ENCODE data around the gene CDKAL1.
"Not testable (repeated sequence)": the region's sequence is repeated elsewhere in the genome, so short reads cannot be mapped to it uniquely, and the experiment has no call there.

The CDKAL1 gene

GRCh38 chr6:20741490-20741889 is 207.2 kb downstream of the CDKAL1 start:
- no peak for DNase-seq (ENCODE audit: low read depth in 2 of 2)

- DNase-seq (ENCODE audit: low read depth in 2 of 2) = no peak
These were observed 210.8 kb downstream of the CDKAL1 start for GRCh38 chr6:20744911-20745557.

GRCh38 chr6:20746024-20746423 is 211.8 kb downstream of the CDKAL1 start:
- DNase-seq (ENCODE audit: low read depth in 2 of 2) = no peak

- DNase-seq (ENCODE audit: low read depth in 2 of 2) = no peak
These were observed 212.7 kb downstream of the CDKAL1 start for GRCh38 chr6:20746805-20747558.

- no peak for DNase-seq (ENCODE audit: low read depth in 2 of 2)
These were observed 213.7 kb downstream of the CDKAL1 start for GRCh38 chr6:20747991-20748390.

GRCh38 chr6:20751293-20751935 is 217.2 kb downstream of the CDKAL1 start:
- no peak for DNase-seq (ENCODE audit: low read depth in 2 of 2)

- DNase-seq (ENCODE audit: low read depth in 2 of 2) = no peak
These were observed 221.4 kb downstream of the CDKAL1 start for GRCh38 chr6:20755631-20756030.

- DNase-seq (ENCODE audit: low read depth in 2 of 2) = not testable (repeated sequence)
These were observed 222.4 kb downstream of the CDKAL1 start for GRCh38 chr6:20756584-20757147.

- no peak for DNase-seq (ENCODE audit: low read depth in 2 of 2)
These were observed 223.5 kb downstream of the CDKAL1 start for GRCh38 chr6:20757761-20758160.

- no peak for DNase-seq (ENCODE audit: low read depth in 2 of 2)
These were observed 229.0 kb downstream of the CDKAL1 start for GRCh38 chr6:20763296-20763695.

GRCh38 chr6:20769631-20770030 is 235.4 kb downstream of the CDKAL1 start:
- no peak for DNase-seq (ENCODE audit: low read depth in 2 of 2)

GRCh38 chr6:20770773-20771172 is 236.5 kb downstream of the CDKAL1 start:
- no peak for DNase-seq (ENCODE audit: low read depth in 2 of 2)

- no peak for DNase-seq (ENCODE audit: low read depth in 2 of 2)
These were observed 237.2 kb downstream of the CDKAL1 start for GRCh38 chr6:20771409-20771808.

- DNase-seq (ENCODE audit: low read depth in 2 of 2) = no peak
These were observed 239.6 kb downstream of the CDKAL1 start for GRCh38 chr6:20773822-20774221.

GRCh38 chr6:20775981-20776380 is 241.7 kb downstream of the CDKAL1 start:
- DNase-seq (ENCODE audit: low read depth in 2 of 2) = no peak

- DNase-seq (ENCODE audit: low read depth in 2 of 2) = no peak
These were observed 243.5 kb downstream of the CDKAL1 start for GRCh38 chr6:20777801-20778200.

- DNase-seq (ENCODE audit: low read depth in 2 of 2) = no peak
These were observed 244.2 kb downstream of the CDKAL1 start for GRCh38 chr6:20778459-20778858.

- DNase-seq (ENCODE audit: low read depth in 2 of 2) = no peak
These were observed 244.7 kb downstream of the CDKAL1 start for GRCh38 chr6:20778912-20779311.

- no peak for DNase-seq (ENCODE audit: low read depth in 2 of 2)
These were observed 254.9 kb downstream of the CDKAL1 start for GRCh38 chr6:20789162-20789561.

GRCh38 chr6:20790032-20790791 is 256.0 kb downstream of the CDKAL1 start:
- DNase-seq (ENCODE audit: low read depth in 2 of 2) = no peak

GRCh38 chr6:20791074-20791473 is 256.8 kb downstream of the CDKAL1 start:
- DNase-seq (ENCODE audit: low read depth in 2 of 2) = no peak

- DNase-seq (ENCODE audit: low read depth in 2 of 2) = no peak
These were observed 257.7 kb downstream of the CDKAL1 start for GRCh38 chr6:20791944-20792343.

Data from stimulated activated CD8-positive, alpha-beta memory T cell treated with anti-CD3 and anti-CD28 coated beads, Interleukin-7, amount 100 ng/mL, for 4 hours (primary cell).